ENCODE measurements around the gene PRR16. TPM values are rescaled to one million over a fixed set of nuclear protein-coding genes. Genes with fewer than 3 reads are reported as not detected.

PRR16 gene
- total RNA-seq, 3 donors from 2014 or later, result 1.2 to 9.6 (median 3.6) TPM

- peaks cover 0 to 4% of the 10 kb centered on the region in 2 donors for H3K9me3 ChIP-seq
- TF ChIP-seq CTCF (IDR thresholded peaks at IDR 0.05) (no peak), POLR2AphosphoS5 (IDR thresholded peaks at IDR 0.05) (no peak), POLR2A (IDR thresholded peaks at IDR 0.05) (no peak)
- DNase-seq (ENCODE audit: low spot score in 2 of 2), result no peak
- no peaks in the 10 kb centered on the region for H3K4me1 ChIP-seq
- no peaks in the 10 kb centered on the region for H3K27me3 ChIP-seq
- no peak overlapping the region for H3K27ac ChIP-seq
- H3K36me3 ChIP-seq, result no peaks in the 10 kb centered on the region
- intact Hi-C loops (cut with DNase I; ENCODE audit: low total_unique reads), result no loop called here
- H3K4me3 ChIP-seq, result no peak overlapping the region
These were observed 31.2 kb upstream of the PRR16 start for GRCh38 chr5:120432861-120433260.

GRCh38 chr5:120435129-120435528 is 29.0 kb upstream of the PRR16 start:
- H3K9me3 ChIP-seq, result peaks cover 0 to 4% of the 10 kb centered on the region in 2 donors
- H3K27ac ChIP-seq, result no peak overlapping the region
- intact Hi-C loops (cut with DNase I; ENCODE audit: low total_unique reads), result no loop called here
- no peaks in the 10 kb centered on the region for H3K4me1 ChIP-seq
- TF ChIP-seq CTCF (IDR thresholded peaks at IDR 0.05) (no peak), POLR2A (IDR thresholded peaks at IDR 0.05) (no peak), POLR2AphosphoS5 (IDR thresholded peaks at IDR 0.05) (no peak)
- DNase-seq (ENCODE audit: low spot score in 2 of 2), result no peak
- no peaks in the 10 kb centered on the region for H3K36me3 ChIP-seq
- H3K4me3 ChIP-seq, result no peak overlapping the region
- H3K27me3 ChIP-seq, result no peaks in the 10 kb centered on the region

DNA sequence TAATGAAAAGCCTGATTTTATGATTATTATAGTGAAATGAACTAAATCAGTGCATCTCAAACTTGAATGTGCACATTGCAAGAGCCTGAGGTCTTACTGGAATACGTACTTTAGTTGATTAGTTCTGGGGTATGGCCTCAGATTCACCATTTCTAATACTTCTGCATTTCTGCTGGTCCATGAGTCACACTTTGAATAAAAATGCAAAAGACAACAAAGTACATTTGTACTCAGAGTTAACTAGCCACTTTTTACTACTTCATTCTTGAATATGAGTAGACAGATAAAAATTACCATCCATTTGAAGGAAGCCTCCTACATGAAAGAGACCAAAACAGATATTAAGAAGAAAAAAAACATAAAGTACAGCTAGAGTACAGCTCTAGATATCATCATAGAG is 27.1 kb upstream of the PRR16 start:
- intact Hi-C loops (cut with DNase I; ENCODE audit: low total_unique reads), result no loop called here
- no peaks in the 10 kb centered on the region for H3K27me3 ChIP-seq
- no peaks in the 10 kb centered on the region for H3K36me3 ChIP-seq

GRCh38 chr5:120442694-120443093 is 21.4 kb upstream of the PRR16 start:
- intact Hi-C loops (cut with DNase I; ENCODE audit: low total_unique reads), result no loop called here
- no peak for TF ChIP-seq CTCF (IDR thresholded peaks at IDR 0.05)
- TF ChIP-seq POLR2A (IDR thresholded peaks at IDR 0.05), result no peak
- TF ChIP-seq POLR2AphosphoS5 (IDR thresholded peaks at IDR 0.05), result no peak
- H3K36me3 ChIP-seq, result no peaks in the 10 kb centered on the region

More for the DNA sequence above, 27.1 kb upstream of the PRR16 start:
- Histone ChIP-seq H3K27ac (no peak overlapping the region), H3K4me1 (no peaks in the 10 kb centered on the region), H3K4me3 (no peak overlapping the region), H3K9me3 (no peaks in the 10 kb centered on the region)
- DNase-seq (ENCODE audit: low spot score in 2 of 2), result no peak
- TF ChIP-seq POLR2A (IDR thresholded peaks at IDR 0.05), result no peak
- TF ChIP-seq POLR2AphosphoS5 (IDR thresholded peaks at IDR 0.05), result no peak
- TF ChIP-seq CTCF (IDR thresholded peaks at IDR 0.05), result no peak

GRCh38 chr5:120443607-120444006 is 20.5 kb upstream of the PRR16 start:
- Histone ChIP-seq H3K4me1 (no peaks in the 10 kb centered on the region), H3K4me3 (no peak overlapping the region), H3K27ac (no peak overlapping the region), H3K27me3 (no peaks in the 10 kb centered on the region), H3K9me3 (no peaks in the 10 kb centered on the region), H3K36me3 (no peaks in the 10 kb centered on the region)
- no peak for DNase-seq (ENCODE audit: low spot score in 2 of 2)
- no peak for TF ChIP-seq POLR2A (IDR thresholded peaks at IDR 0.05)
- TF ChIP-seq POLR2AphosphoS5 (IDR thresholded peaks at IDR 0.05), result no peak
- TF ChIP-seq CTCF (IDR thresholded peaks at IDR 0.05), result no peak
- intact Hi-C loops (cut with DNase I; ENCODE audit: low total_unique reads), result no loop called here

More at GRCh38 chr5:120442694-120443093, 21.4 kb upstream of the PRR16 start:
- no peak overlapping the region for H3K27ac ChIP-seq
- no peak for DNase-seq (ENCODE audit: low spot score in 2 of 2)
- no peaks in the 10 kb centered on the region for H3K9me3 ChIP-seq
- no peaks in the 10 kb centered on the region for H3K4me1 ChIP-seq
- no peaks in the 10 kb centered on the region for H3K27me3 ChIP-seq
- no peak overlapping the region for H3K4me3 ChIP-seq
